IPS-18c (cell line): Measurements from ENCODE around the gene C21orf58.

ENCODE experiments used
- H3K4me3 ChIP-seq: 2 replicates; pipeline ENCODE4 v1.7.0; 2013; ENCODE audit warnings: low read depth, mild to moderate bottlenecking, low read length, moderate library complexity; ENCODE audit not compliant: insufficient read depth
- H3K9me3 ChIP-seq: one replicate; pipeline ENCODE4 v1.6.1; 2013; ENCODE audit warnings: mild to moderate bottlenecking, low read length, moderate library complexity; ENCODE audit not compliant: control insufficient read depth, insufficient read depth

The C21orf58 gene

DNA sequence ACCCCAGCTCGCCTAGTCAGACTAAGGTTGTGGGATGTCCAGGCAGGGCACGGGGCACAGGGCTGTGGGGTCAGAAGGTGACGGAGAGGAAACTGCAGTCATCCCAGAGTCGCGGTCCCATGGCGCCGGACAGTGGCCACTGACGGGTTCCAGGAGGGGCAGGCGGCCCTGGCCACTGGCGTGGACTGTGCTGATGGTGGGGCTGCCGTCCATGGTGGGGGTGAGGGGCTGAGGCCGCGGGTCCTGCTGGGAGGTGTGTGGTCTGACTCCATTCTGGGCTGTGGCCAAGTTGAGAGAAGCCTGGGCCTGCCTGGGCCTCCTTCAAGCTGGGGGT, 32.3 kb upstream of the C21orf58 start:
- peaks cover 3% of the 10 kb centered on the region for H3K9me3 ChIP-seq
- H3K4me3 ChIP-seq, result no peak overlapping the region

DNA sequence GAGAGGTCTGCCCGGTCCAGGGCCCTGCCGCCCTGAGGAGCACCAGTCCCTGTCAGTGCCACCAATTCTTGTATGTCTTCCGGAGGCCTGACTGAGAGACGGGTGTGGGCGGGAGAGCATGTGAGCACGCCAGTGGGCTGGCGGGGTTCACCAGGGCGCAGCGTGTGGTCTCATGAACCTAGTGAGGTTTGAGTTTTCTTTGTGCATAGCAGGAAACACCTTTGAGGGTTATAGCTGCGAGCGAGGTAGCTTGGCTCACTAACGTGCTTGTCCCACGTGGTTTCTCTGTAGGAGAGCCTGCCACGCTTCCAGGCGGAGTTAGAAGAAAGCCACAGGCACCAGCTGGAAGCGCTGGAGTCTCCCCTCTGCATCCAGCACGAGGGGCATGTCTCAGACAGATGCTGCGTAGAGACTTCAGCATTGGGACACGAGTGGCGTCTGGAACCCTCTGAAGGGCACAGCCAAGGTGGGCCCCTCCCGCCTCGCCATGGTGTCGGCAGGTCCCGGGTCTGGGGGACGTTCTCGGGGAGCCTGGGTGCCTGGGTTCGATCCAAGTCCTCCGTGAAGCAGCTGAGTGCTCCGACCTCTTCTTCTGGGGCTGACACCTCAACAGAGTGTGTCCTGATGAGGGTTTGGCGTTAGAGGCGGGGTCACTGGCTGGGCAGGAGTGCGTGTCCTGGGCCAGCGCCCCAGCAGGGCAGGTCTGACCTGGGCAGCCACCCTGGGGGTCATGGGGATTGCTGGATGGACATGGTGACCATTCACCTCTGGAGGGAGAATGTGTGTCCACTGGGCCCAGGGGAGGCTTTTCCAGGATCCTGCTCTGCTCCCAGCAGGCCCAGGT, 31.7 kb upstream of the C21orf58 start:
- no peak overlapping the region for H3K4me3 ChIP-seq

DNA sequence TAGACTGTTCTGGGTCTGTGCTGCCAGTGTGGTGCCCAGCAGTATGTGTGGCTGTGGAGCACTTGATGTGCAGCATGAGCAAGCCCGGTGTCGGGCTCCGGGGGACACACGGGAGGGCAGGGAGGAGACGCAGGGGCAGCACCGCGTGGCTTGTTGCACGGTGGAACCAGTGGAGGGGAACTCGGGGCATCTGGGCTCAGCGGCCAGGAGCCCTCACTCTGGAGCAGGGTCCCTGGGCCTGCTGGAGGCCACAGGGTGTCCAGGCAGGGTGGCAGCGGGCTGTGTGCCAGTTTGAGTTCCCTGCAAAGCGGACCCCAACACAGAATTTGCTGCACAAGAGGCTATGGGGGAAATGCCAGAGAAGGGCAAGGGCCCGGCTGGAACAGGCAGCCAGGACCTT, 30.8 kb upstream of the C21orf58 start:
- peaks cover 3% of the 10 kb centered on the region for H3K9me3 ChIP-seq
- H3K4me3 ChIP-seq, result no peak overlapping the region

More for the DNA sequence above, 31.7 kb upstream of the C21orf58 start:
- peaks cover 3% of the 10 kb centered on the region for H3K9me3 ChIP-seq

DNA sequence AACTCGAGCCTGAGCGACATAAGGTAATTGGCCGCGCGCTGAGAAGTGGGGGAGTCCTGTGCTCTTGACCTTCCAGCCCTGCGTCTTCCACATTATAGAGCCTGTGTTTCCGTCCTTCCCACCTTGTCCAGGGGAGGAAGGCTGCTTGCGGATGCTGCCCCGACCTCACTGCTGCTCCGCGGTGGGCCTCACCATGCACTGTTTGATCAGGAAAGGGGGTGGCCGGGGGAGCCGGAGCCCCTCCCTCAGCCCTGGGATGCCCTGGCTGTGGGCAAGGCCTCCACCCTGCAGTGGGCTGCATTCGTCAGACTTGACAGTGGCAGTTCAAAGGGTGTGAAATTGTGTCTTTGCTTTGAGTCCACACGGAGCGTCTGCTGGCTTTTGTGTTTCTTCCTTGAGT, 30.4 kb upstream of the C21orf58 start:
- Histone ChIP-seq H3K4me3 (no peak overlapping the region), H3K9me3 (peaks cover 3% of the 10 kb centered on the region)

DNA sequence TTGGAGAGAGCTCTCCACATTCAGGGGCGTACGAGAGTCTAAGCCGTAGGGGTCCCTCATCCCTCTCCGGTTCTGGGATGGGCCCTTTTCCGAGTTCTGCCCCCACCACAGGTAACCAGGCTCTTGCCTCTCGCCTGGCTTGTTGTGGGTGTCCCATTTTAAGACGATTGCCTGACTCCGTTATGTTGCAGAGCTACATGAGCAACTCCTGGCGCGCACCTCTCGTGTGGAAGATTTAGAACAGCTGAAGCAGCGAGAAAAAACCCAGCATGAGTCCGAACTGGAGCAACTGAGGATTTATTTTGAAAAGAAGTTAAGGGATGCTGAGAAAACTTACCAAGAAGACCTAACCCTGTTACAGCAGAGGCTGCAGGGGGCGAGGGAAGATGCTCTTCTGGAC, 29.2 kb upstream of the C21orf58 start:
- peaks cover 3% of the 10 kb centered on the region for H3K9me3 ChIP-seq

DNA sequence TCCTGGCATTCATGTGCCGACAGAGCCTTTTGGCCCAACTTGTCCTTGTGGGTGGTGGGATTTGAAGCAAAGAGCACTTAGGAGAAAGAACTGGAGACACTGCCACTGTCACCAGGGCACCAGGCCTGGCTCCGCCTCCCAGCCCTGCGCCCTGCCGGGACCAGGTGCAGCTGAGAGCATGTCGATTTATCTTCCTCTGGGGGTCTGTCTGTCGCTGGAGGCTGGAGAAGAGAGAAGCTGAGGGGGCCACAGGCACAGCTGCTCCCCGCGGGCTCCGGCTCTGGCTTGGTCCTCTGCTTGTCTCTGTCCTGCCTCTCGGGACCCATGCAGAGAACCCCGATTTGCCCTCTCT, 28.5 kb upstream of the C21orf58 start:
- H3K9me3 ChIP-seq, result peaks cover 3% of the 10 kb centered on the region
- no peak overlapping the region for H3K4me3 ChIP-seq

More for the DNA sequence above, 29.2 kb upstream of the C21orf58 start:
- H3K4me3 ChIP-seq, result no peak overlapping the region

DNA sequence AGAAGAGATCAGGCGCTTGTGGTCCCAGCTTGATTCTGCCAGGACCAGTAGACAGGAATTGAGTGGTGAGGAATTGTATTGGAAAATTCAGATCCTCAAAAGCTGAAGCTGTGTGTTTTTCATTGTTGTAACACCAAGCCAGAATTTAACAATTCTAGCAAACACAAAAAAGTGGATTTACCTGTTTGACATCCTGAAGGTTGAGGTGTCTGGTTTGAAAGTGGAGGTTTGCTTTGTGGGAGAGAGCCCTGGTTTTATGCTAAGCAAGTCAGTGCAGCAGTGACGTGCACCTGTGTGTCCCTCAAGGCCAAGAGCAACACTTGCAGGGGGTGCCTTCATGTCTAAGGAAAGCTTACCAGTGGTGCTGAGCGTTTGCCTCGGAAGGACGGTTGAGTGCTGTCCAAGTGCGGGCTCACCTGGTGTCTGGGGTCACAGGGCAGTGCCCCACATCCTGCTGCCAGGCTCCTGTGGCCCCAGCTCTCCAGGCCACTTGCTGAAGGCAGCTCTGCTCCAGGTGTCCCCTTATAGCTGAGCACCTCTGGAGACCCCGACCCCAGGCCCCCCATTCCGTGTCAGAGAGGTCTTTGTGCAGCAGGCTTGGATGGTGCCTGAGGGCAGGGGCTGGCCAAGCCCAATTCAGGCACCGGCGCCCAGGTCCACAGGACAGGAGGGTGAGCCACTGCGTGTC, 27.9 kb upstream of the C21orf58 start:
- Histone ChIP-seq H3K9me3 (peaks cover 3% of the 10 kb centered on the region), H3K4me3 (no peak overlapping the region)

DNA sequence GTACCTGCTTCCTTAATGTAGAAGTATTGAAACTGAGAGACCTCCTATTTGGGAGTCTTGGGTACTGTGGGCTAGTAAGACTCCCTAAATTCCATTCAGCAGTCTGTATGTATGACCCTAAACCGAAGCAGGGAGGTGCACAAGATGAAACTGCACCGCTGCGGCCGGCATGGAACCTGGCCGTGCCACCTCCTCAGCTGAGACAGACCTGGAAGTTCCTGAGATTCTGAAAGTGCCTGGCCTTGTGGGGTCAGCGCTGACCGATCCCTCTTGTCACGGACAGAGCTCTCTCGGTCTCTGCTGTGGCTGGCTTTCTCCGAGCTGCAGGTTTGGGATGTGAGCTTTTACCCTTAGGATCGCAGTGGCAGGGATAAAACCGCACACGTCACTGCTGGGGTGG, 27.3 kb upstream of the C21orf58 start:
- Histone ChIP-seq H3K9me3 (peaks cover 3% of the 10 kb centered on the region), H3K4me3 (no peak overlapping the region)

DNA sequence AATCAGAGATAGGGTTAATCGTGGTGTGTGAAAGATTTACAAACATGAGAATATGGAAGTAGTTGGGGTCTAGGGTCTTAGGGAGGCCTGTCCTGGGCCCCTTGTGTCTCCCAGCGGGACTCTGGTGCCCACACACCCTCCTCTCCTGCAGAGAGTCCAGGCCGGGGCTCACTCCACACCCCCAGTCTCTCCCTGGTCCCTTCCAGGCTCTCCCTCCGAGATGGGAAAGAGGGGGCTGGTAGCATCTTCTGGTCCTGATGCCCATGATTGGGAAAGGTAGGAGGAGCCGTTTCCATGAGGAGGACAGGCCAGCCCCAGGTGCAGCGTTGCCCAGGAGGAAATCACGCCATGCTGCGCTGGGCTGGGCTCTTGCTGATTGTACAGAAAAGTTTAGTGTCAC, 26.9 kb upstream of the C21orf58 start:
- no peak overlapping the region for H3K4me3 ChIP-seq
- peaks cover 3% of the 10 kb centered on the region for H3K9me3 ChIP-seq

DNA sequence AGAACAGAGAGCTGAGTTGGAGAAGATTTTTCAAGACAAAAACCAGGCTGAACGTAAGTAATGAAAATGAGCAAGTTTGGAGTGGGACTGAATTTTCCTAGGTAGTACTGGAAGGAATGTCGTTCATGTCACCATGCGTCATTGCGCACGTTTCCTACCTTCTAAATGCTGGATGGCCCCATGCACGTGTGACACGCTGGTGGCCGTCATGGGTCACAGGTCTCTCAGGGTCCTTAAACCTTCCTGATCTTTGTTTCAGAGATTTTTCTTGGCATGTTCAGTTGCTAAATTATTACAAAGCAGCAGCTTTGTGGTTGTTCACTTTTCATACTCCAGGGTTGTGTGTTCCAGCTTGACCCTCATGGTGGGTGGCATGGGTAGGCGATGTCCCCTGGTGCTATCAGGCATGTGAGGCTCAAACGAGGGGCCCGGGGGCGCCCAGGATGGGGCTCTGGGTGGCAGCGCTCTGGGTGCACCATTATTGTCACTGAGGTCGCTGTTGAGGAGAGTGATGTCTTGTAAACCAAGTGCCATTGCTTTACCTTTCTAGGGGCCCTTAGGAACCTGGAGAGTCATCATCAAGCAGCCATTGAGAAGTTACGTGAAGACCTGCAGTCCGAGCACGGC, 25.6 kb upstream of the C21orf58 start:
- Histone ChIP-seq H3K4me3 (no peak overlapping the region), H3K9me3 (peaks cover 3% of the 10 kb centered on the region)

DNA sequence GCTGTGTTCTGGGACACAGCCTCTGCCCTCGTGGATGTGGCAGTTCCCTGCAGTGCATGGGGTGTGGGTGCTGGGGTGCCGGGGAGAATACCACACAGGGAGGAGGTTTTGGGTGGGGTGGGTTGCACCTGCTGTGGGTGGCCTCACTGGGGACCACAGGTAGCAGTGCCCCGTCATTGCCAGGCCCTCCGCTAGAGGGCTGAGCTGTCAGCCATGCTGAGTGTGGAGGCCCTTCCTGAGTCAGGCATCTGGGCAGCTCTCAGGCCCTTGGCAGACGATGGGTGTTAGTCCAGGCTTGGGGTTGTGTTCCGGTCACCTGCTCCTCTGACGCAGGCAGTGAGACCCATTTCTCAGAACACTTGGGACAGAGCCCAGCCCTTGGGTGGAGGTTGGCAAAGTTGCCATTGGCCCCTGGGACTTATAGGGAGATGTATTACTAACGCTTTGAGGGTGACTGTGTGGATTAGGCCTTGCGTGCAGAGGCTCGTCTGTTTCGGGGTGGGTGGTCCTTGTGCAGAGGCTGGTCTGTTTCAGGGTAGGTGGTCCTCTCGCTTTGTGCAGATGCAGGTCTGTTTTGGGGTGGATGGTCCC, 24.2 kb upstream of the C21orf58 start:
- H3K9me3 ChIP-seq, result no peaks in the 10 kb centered on the region
- H3K4me3 ChIP-seq, result no peak overlapping the region

DNA sequence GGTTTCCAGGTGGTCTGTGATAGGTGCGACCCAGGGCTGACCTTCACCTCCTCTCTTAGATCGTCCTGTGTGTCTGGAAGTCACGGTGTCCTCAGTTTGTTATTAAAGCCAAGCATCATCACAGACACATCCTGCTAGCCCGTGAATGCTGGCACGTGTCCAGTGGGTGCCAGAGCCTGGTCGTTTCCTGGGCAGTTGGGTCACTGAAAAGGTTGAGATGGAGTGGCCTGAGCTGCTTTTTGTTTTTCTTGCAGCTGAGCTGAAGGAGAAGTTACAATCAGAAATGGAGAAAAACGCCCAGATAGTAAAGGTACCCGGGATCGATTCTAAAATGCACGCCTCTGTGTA, 23.5 kb upstream of the C21orf58 start:
- no peaks in the 10 kb centered on the region for H3K9me3 ChIP-seq

DNA sequence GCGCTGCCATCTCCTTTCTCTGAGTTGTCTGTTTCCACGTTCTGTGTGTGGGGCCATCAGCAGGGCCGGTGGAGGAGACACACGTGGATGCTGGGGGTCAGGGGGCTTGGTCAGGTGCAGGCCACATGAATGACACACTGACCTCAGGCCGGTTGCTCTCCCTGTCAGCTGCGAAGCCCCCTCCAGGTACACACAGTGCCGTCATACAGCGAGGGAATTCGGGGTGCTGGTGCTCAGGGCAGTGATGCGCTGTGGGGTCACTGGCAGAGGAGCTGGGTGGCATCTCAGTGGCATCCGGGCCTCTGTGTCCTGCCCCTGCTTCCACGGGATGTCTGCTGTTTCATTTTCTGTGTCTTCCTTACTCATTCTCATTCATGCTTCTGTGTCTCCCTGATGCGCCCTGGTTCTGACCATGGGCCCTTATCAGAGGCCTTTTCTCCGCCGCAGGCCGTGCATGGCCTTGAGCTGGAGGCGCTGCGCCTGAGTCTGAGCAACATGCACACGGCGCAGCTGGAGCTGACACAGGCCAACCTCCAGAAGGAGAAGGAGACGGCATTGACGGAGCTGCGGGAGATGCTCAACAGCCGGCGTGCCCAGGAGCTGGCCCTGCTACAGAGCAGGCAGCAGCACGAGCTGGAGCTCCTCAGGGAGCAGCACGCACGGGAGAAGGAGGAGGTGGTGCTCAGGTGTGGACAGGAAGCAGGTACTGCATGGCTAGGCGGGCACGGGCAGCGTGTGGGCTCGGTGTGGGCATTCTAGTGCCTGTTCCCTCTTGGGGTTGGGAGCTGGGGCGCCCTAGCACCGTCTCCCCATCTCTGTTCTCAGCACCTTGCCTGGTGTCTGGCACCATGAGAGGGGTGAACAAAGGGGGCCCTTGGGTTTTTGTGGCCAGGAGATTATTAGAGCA, 22.9 kb upstream of the C21orf58 start:
- Histone ChIP-seq H3K9me3 (no peaks in the 10 kb centered on the region), H3K4me3 (no peak overlapping the region)

More for the DNA sequence above, 23.5 kb upstream of the C21orf58 start:
- H3K4me3 ChIP-seq, result no peak overlapping the region

DNA sequence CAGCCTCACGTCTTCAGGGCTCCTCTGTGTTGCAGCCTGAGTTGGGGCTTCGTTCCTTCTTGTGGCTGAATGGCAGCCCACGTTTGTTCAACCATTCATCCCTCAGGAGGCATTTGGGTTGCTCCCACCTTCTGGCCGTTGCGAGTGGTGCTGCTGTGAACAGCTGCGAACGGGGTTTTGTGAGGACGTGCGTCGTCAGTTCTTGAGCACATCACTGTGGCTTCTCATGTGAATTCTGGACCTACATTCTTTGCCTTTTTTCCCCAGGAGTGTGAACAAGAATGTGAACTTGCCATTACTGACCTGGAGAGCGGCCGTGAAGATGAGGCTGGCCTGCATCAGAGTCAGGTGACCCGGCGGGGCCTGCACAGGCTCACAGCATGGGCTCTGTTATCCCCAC, 22.2 kb upstream of the C21orf58 start:
- H3K4me3 ChIP-seq, result no peak overlapping the region
- H3K9me3 ChIP-seq, result no peaks in the 10 kb centered on the region

DNA sequence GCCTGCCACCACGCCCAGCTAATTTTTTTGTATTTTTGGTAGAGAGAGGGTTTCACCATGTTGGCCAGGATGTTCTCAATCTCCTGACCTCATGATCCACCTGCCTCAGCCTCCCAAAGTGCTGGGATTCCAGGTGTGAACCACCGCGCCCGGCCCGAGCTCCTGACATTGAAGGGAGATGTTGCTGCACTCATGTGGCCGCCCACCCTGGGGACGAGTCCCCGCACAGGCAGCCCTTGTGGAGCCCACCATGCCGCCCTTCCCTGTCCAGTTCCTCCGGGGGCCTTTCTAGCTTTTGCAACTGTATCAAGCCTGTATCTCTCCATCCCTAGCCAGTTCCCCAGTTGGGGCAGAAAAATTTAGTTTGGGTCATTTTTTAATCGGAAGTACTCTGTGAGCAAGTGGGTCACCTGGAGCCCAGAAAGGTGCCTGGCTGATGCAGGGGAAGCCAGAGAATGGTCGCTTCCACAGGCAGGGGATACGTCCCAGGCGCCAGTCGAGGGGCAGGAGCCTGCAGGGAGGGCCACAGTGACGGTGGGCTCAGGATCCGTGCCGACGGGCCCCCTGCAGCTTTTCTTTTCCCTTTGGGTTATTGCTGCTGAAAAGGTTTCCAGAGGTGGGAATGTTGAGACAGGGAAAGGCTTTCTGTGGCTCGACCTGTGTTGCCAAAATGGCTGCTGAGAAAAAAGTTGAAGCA, 20.7 kb upstream of the C21orf58 start:
- H3K9me3 ChIP-seq, result no peaks in the 10 kb centered on the region

DNA sequence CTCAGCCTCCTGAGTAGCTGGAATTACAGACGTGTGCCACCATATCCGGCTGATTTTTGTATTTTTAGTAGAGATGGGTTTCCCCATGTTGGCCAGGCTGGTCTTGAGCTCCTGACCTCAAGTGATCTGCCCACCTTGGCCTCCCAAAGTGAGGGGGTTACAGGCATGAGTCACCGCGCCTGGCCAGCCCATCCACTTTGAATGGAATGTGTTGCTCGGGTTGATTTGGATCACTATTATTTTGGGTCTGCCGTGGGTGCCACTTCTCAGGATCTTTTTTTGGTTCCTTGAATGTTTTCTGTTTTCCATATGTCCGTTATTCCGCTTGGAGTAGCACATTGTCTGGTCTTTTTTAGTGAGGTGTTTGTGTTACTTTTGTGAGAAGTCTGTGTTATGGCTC, 17.3 kb upstream of the C21orf58 start:
- Histone ChIP-seq H3K9me3 (no peaks in the 10 kb centered on the region), H3K4me3 (no peak overlapping the region)

More for the DNA sequence above, 20.7 kb upstream of the C21orf58 start:
- H3K4me3 ChIP-seq, result no peak overlapping the region
